HG02938 (cell line): ENCODE measurements around the gene KRTAP17-1.
"Not testable (repeated sequence)": the region's sequence is repeated elsewhere in the genome, so short reads cannot be mapped to it uniquely, and the experiment has no call there.

Source experiments
- ATAC-seq: cut with Tn5 transposase; IDR thresholded peaks from one replicate; pipeline ENCODE4 v1.9.1; 2021; ENCODE audit warnings: mild to moderate bottlenecking, moderate library complexity; ENCODE audit not compliant: unreplicated experiment

The KRTAP17-1 gene

GRCh38 chr17:41315204-41315794 is at the start of gene KRTAP17-1:
KRTAP17-1 (minus strand) TSS chr17:41315710; CDS start chr17:41315650, 60 bp downstream.
- ATAC-seq, result no peak

GRCh38 chr17:41363881-41364280 is 48.4 kb upstream of the KRTAP17-1 start:
- no peak for ATAC-seq

- ATAC-seq, result no peak
Observed at GRCh38 chr17:41360296-41360995, 44.9 kb upstream of the KRTAP17-1 start.

GRCh38 chr17:41354536-41354935 is 39.0 kb upstream of the KRTAP17-1 start:
- no peak for ATAC-seq

- ATAC-seq, result no peak
Observed at GRCh38 chr17:41352597-41353366, 37.3 kb upstream of the KRTAP17-1 start.

GRCh38 chr17:41351177-41351576 is 35.7 kb upstream of the KRTAP17-1 start:
- ATAC-seq, result no peak

GRCh38 chr17:41350381-41350878 is 34.9 kb upstream of the KRTAP17-1 start, which contains the start of gene KRT33A:
KRT33A (minus strand) TSS chr17:41350828; CDS start chr17:41350767, 61 bp downstream.
- ATAC-seq, result not testable (repeated sequence)

- no peak for ATAC-seq
Observed at GRCh38 chr17:41347869-41348760, 32.6 kb upstream of the KRTAP17-1 start.

- not testable (repeated sequence) for ATAC-seq
Observed at GRCh38 chr17:41346421-41346820, 30.9 kb upstream of the KRTAP17-1 start.

GRCh38 chr17:41345992-41346391 is 30.5 kb upstream of the KRTAP17-1 start:
- no peak for ATAC-seq

GRCh38 chr17:41343029-41343428 is 27.5 kb upstream of the KRTAP17-1 start:
- no peak for ATAC-seq

- ATAC-seq, result no peak
Observed at GRCh38 chr17:41340934-41341861, 25.7 kb upstream of the KRTAP17-1 start.

- ATAC-seq, result no peak
Observed at GRCh38 chr17:41340494-41340893, 25.0 kb upstream of the KRTAP17-1 start.

GRCh38 chr17:41339571-41340172 is 24.2 kb upstream of the KRTAP17-1 start:
- no peak for ATAC-seq

- no peak for ATAC-seq
Observed at GRCh38 chr17:41338961-41339485, 23.5 kb upstream of the KRTAP17-1 start.

- no peak for ATAC-seq
Observed at GRCh38 chr17:41335747-41336146, 20.2 kb upstream of the KRTAP17-1 start.

- ATAC-seq, result no peak
Observed at GRCh38 chr17:41334385-41335305, 19.1 kb upstream of the KRTAP17-1 start.

- no peak for ATAC-seq
Observed at GRCh38 chr17:41333836-41334235, 18.3 kb upstream of the KRTAP17-1 start.
